ENCODE results near the gene GBE1.

The GBE1 gene

GRCh38 chr3:81696090-81696489, 65.4 kb downstream of the GBE1 start:
- DNase-seq = no peak

- DNase-seq = no peak
These were observed 66.1 kb downstream of the GBE1 start for GRCh38 chr3:81695302-81695701.

- DNase-seq = no peak
These were observed 66.8 kb downstream of the GBE1 start for GRCh38 chr3:81694662-81695061.

GRCh38 chr3:81692766-81693165, 68.7 kb downstream of the GBE1 start:
- DNase-seq = no peak

GRCh38 chr3:81689617-81690016, 71.8 kb downstream of the GBE1 start:
- no peak for DNase-seq

- no peak for DNase-seq
These were observed 76.6 kb downstream of the GBE1 start for GRCh38 chr3:81684751-81685395.

- no peak for DNase-seq
These were observed 84.6 kb downstream of the GBE1 start for GRCh38 chr3:81676706-81677456.

GRCh38 chr3:81674690-81675089, 86.8 kb downstream of the GBE1 start:
- DNase-seq = no peak

- no peak for DNase-seq
These were observed 93.2 kb downstream of the GBE1 start for GRCh38 chr3:81668283-81668682.

- no peak for DNase-seq
These were observed 94.8 kb downstream of the GBE1 start for GRCh38 chr3:81666502-81667121.

- no peak for DNase-seq
These were observed 98.3 kb downstream of the GBE1 start for GRCh38 chr3:81663114-81663513.

GRCh38 chr3:81660036-81660435, 101.4 kb downstream of the GBE1 start:
- DNase-seq = no peak

GRCh38 chr3:81658322-81658997, 103.0 kb downstream of the GBE1 start:
- no peak for DNase-seq

- DNase-seq = no peak
These were observed 110.3 kb downstream of the GBE1 start for GRCh38 chr3:81651139-81651538.

- no peak for DNase-seq
These were observed 111.3 kb downstream of the GBE1 start for GRCh38 chr3:81650187-81650586.

- DNase-seq = no peak
These were observed 116.2 kb downstream of the GBE1 start for GRCh38 chr3:81645248-81645647.

GRCh38 chr3:81643721-81644120, 117.7 kb downstream of the GBE1 start:
- DNase-seq = no peak

GRCh38 chr3:81638480-81638879, 123.0 kb downstream of the GBE1 start:
- no peak for DNase-seq

- DNase-seq = no peak
These were observed 128.8 kb downstream of the GBE1 start for GRCh38 chr3:81632659-81633058.

GRCh38 chr3:81624756-81625155, 136.7 kb downstream of the GBE1 start:
- DNase-seq = no peak

- no peak for DNase-seq
These were observed 139.1 kb downstream of the GBE1 start for GRCh38 chr3:81622395-81622794.

- DNase-seq = no peak
These were observed 140.2 kb downstream of the GBE1 start for GRCh38 chr3:81621277-81621676.

GRCh38 chr3:81620849-81621248, 140.6 kb downstream of the GBE1 start:
- DNase-seq = no peak

- no peak for DNase-seq
These were observed 148.7 kb downstream of the GBE1 start for GRCh38 chr3:81612768-81613167.
